Measurements from ENCODE around the gene TRIM60. TPM values are rescaled to one million over a fixed set of nuclear protein-coding genes. Genes with fewer than 3 reads are reported as not detected.

The TRIM60 gene
- polyA plus RNA-seq, 2 of the 4 experiments (the other 2 are of a cell fraction), result not detected

GRCh38 chr4:165048170-165048569, 16.4 kb downstream of the TRIM60 start:
- ChIA-PET POLR2A (no interaction called here), CTCF (interaction anchor here (1.1 kb wide), 1 partner anchor 8 kb away, joined by 3 read pairs; no protein-coding TSS in a partner anchor)
- Histone ChIP-seq H3K27ac (no peak overlapping the region), H3K4me3 (no peak overlapping the region), H3K9me3 (no peaks in the 10 kb centered on the region), H3K4me2 (no peak overlapping the region), H3K4me1 (no peaks in the 10 kb centered on the region)
- no peak for DNase-seq (ENCODE audit: low read depth in 1 of 2, low spot score in 1 of 2)
- FAIRE-seq, result no peak
- TF ChIP-seq HEYL (CRISPR knock-in tag; IDR thresholded peaks at IDR 0.05) (no peak), CEBPB (IDR thresholded peaks at IDR 0.05) (no peak), TP53 (CRISPR knock-in tag; IDR thresholded peaks at IDR 0.05) (no peak), KDM5A (IDR thresholded peaks at IDR 0.05) (no peak), HES2 (IDR thresholded peaks at IDR 0.05) (no peak), SREBF2 (IDR thresholded peaks at IDR 0.05) (no peak), NPAS2 (CRISPR knock-in tag; IDR thresholded peaks at IDR 0.05; ENCODE audit: borderline replicate concordance) (no peak), GATA3 (IDR thresholded peaks at IDR 0.05; ENCODE audit: borderline replicate concordance) (no peak), MAX (IDR thresholded peaks at IDR 0.05) (no peak), MYC (IDR thresholded peaks at IDR 0.05; ENCODE audit: borderline replicate concordance, low read length) (no peak), PHF8 (IDR thresholded peaks at IDR 0.05; ENCODE audit: borderline replicate concordance, low read depth) (no peak), EP300 (IDR thresholded peaks at IDR 0.05) (no peak), NR3C1 (IDR thresholded peaks at IDR 0.05) (no peak), RARB (CRISPR knock-in tag; IDR thresholded peaks at IDR 0.05) (no peak), PBX3 (IDR thresholded peaks at IDR 0.05) (no peak), HOXA7 (CRISPR knock-in tag; IDR thresholded peaks at IDR 0.05) (no peak), KDM1A (IDR thresholded peaks at IDR 0.05; ENCODE audit: low read depth) (no peak), CHD4 (IDR thresholded peaks at IDR 0.05; ENCODE audit: borderline replicate concordance) (no peak)
- 40% methylated on average over 5 of the region's 5 CpGs for WGBS (ENCODE audit: missing lambda C conversion rate)
- no peak for ATAC-seq

- CTCF ChIA-PET, result interaction anchor here (0.6 kb wide), 1 partner anchor 15 kb away, joined by 3 read pairs; no protein-coding TSS in a partner anchor
- ATAC-seq (no peak), FAIRE-seq (no peak), DNase-seq (ENCODE audit: low read depth in 1 of 2, low spot score in 1 of 2) (no peak)
- Histone ChIP-seq H3K4me1 (no peaks in the 10 kb centered on the region), H3K4me2 (no peak overlapping the region), H3K4me3 (no peak overlapping the region), H3K27ac (no peak overlapping the region), H3K9me3 (no peaks in the 10 kb centered on the region)
- 42% methylated on average over 3 of the region's 3 CpGs for WGBS (ENCODE audit: missing lambda C conversion rate)
- TF ChIP-seq JUNB (IDR thresholded peaks at IDR 0.05), result no peak
- POLR2A ChIA-PET, result no interaction called here
Measured at GRCh38 chr4:165052627-165053026, 20.8 kb downstream of the TRIM60 start.

- no peaks in the 10 kb centered on the region for H3K4me1 ChIP-seq
- H3K9me3 ChIP-seq, result no peaks in the 10 kb centered on the region
- no peak within 1 kb of the TSS for H3K4me2 ChIP-seq
- ChIA-PET CTCF (no interaction called here), POLR2A (no interaction called here)
- no peak within 1 kb of the TSS for H3K4me3 ChIP-seq
- DNase-seq (ENCODE audit: low read depth in 1 of 2, low spot score in 1 of 2) (no peak), FAIRE-seq (no peak), ATAC-seq (no peak)
- WGBS (ENCODE audit: missing lambda C conversion rate), result 71% methylated on average over 4 of the region's 6 CpGs
- TF ChIP-seq HOXA7 (CRISPR knock-in tag; IDR thresholded peaks at IDR 0.05) (no peak), EHMT2 (IDR thresholded peaks at IDR 0.05; ENCODE audit: low read depth) (no peak), NFE2L2 (conservative IDR thresholded peaks at IDR 0.05; ENCODE audit: low read length) (no peak), KDM5A (IDR thresholded peaks at IDR 0.05) (no peak), ZSCAN20 (CRISPR knock-in tag; IDR thresholded peaks at IDR 0.05) (no peak), MYC (IDR thresholded peaks at IDR 0.05; ENCODE audit: borderline replicate concordance, low read length) (no peak), RNF2 (IDR thresholded peaks at IDR 0.05; ENCODE audit: borderline replicate concordance, low read depth) (no peak), REST (IDR thresholded peaks at IDR 0.05) (no peak), ESRRA (IDR thresholded peaks at IDR 0.05; ENCODE audit: borderline replicate concordance, low read length) (no peak), FOXS1 (CRISPR knock-in tag; IDR thresholded peaks at IDR 0.05) (no peak), JUNB (IDR thresholded peaks at IDR 0.05) (no peak), HEYL (CRISPR knock-in tag; IDR thresholded peaks at IDR 0.05) (no peak), E2F6 (IDR thresholded peaks at IDR 0.05; ENCODE audit: borderline replicate concordance, low read depth) (no peak), ZC3H11A (IDR thresholded peaks at IDR 0.05) (no peak), PHF8 (IDR thresholded peaks at IDR 0.05; ENCODE audit: borderline replicate concordance, low read depth) (no peak), HOXB13 (CRISPR knock-in tag; IDR thresholded peaks at IDR 0.05; ENCODE audit: low read depth) (no peak), RCOR1 (IDR thresholded peaks at IDR 0.05; ENCODE audit: low read depth, low read length) (no peak), JUN (IDR thresholded peaks at IDR 0.05) (no peak)
- H3K27ac ChIP-seq, result no peak within 1 kb of the TSS
Measured at GRCh38 chr4:165053645-165054044, 21.8 kb downstream of the TRIM60 start, which contains the start of gene TRIM75. Gene TRIM75 (plus strand): TSS chr4:165053866. CDS start chr4:165059148, 5,282 bp downstream.

All from A549 (cell line).